Mesenchymal stem cell (in vitro differentiated cells and primary cell): ENCODE measurements around the gene MICAL2.
A peak's percentile ranks its signal among the peaks of the same experiment; 100 is the strongest.

Source experiments
- DNase-seq: peaks from one replicate; pipeline ENCODE4 v3.0.0-alpha.2; 2013
- H2AFZ ChIP-seq: one replicate; pipeline ENCODE4 v1.6.1; 2013; ENCODE audit warnings: low read depth, mild to moderate bottlenecking, control low read depth, inconsistent platforms, low read length, moderate library complexity
- H2AK5ac ChIP-seq: 2 replicates; pipeline ENCODE4 v1.6.1; 2013; ENCODE audit warnings: low read length, moderate library complexity, mild to moderate bottlenecking, inconsistent platforms; ENCODE audit not compliant: severe bottlenecking
- H2BK120ac ChIP-seq: one replicate; pipeline ENCODE4 v1.6.1; 2013; ENCODE audit warnings: low read depth, mild to moderate bottlenecking, inconsistent platforms, low read length, moderate library complexity
- H2BK12ac ChIP-seq, 2 experiments: one replicate each; pipeline ENCODE4 v1.6.1; 2013; ENCODE audit warnings: inconsistent platforms in 2 of 2, low read length in 2 of 2, mild to moderate bottlenecking in 2 of 2, moderate library complexity in 2 of 2, control low read depth in 1 of 2
- H2BK15ac ChIP-seq: one replicate; pipeline ENCODE4 v1.6.1; 2013; ENCODE audit warnings: mild to moderate bottlenecking, low read depth, inconsistent platforms; ENCODE audit not compliant: poor library complexity, severe bottlenecking
- H2BK5ac ChIP-seq: 2 replicates; pipeline ENCODE4 v1.6.1; 2013; ENCODE audit warnings: low read depth, mild to moderate bottlenecking, low read length, control low read depth, inconsistent platforms; ENCODE audit not compliant: poor library complexity, severe bottlenecking
- H3K14ac ChIP-seq, 2 experiments: one replicate each; pipeline ENCODE4 v1.6.1; 2013; ENCODE audit warnings: inconsistent platforms in 2 of 2, low read length in 2 of 2, control low read depth in 1 of 2, mild to moderate bottlenecking in 1 of 2, moderate library complexity in 1 of 2
- H3K18ac ChIP-seq, 2 experiments: one replicate each; pipeline ENCODE4 v1.6.1; 2013; ENCODE audit warnings: inconsistent platforms in 2 of 2, low read length in 2 of 2, control low read depth in 1 of 2, low read depth in 1 of 2, mild to moderate bottlenecking in 1 of 2
- H3K23ac ChIP-seq, 2 experiments: one replicate each; pipeline ENCODE4 v1.6.1; 2013; ENCODE audit warnings: inconsistent platforms in 2 of 2, low read length in 2 of 2, mild to moderate bottlenecking in 2 of 2, moderate library complexity in 2 of 2, control low read depth in 1 of 2
- H3K27ac ChIP-seq: 2 replicates; pipeline ENCODE4 v1.5.1; 2013; ENCODE audit warnings: mild to moderate bottlenecking, moderate library complexity, low read length, control low read depth, inconsistent platforms; ENCODE audit not compliant: poor library complexity, severe bottlenecking
- H3K27me3 ChIP-seq, 2 experiments: 2 replicates each; pipeline versions ENCODE4 v1.6.1 to v1.7.0; 2013; ENCODE audit warnings: low read length in 2 of 2, mild to moderate bottlenecking in 2 of 2, moderate library complexity in 2 of 2, control low read depth in 1 of 2, inconsistent platforms in 1 of 2; ENCODE audit not compliant: control insufficient read depth in 1 of 2, insufficient read depth in 1 of 2
- H3K36me3 ChIP-seq, 2 experiments: 2 replicates each; pipeline versions ENCODE4 v1.6.1 to v1.7.0; 2013; ENCODE audit warnings: low read length in 2 of 2, control low read depth in 1 of 2, inconsistent platforms in 1 of 2, low read depth in 1 of 2, mild to moderate bottlenecking in 1 of 2; ENCODE audit not compliant: insufficient read depth in 2 of 2, control insufficient read depth in 1 of 2
- H3K4ac ChIP-seq, 2 experiments: one replicate each; pipeline ENCODE4 v1.6.1; 2013; ENCODE audit warnings: inconsistent platforms in 2 of 2, low read length in 2 of 2, mild to moderate bottlenecking in 2 of 2, moderate library complexity in 2 of 2, control low read depth in 1 of 2, low read depth in 1 of 2
- H3K4me1 ChIP-seq: 2 replicates; pipeline ENCODE4 v1.6.1; 2013; ENCODE audit warnings: low read depth, low read length, control low read depth; ENCODE audit not compliant: control insufficient read depth, insufficient read depth
- H3K4me2 ChIP-seq: 2 replicates; pipeline ENCODE4 v1.6.1; 2013; ENCODE audit warnings: low read length, mild to moderate bottlenecking, inconsistent platforms; ENCODE audit not compliant: poor library complexity, severe bottlenecking
- H3K4me3 ChIP-seq, 2 experiments: 2 replicates each; pipeline versions ENCODE4 v1.5.1 to v1.7.0; 2013; ENCODE audit warnings: low read length in 2 of 2, mild to moderate bottlenecking in 2 of 2, control low read depth in 1 of 2, low read depth in 1 of 2; ENCODE audit not compliant: insufficient read depth in 1 of 2
- H3K79me1 ChIP-seq: replicated peaks from 2 replicates; pipeline ENCODE4 v1.6.1; 2013; ENCODE audit warnings: mild to moderate bottlenecking, control low read depth, low read length, inconsistent platforms; ENCODE audit not compliant: poor library complexity, severe bottlenecking
- H3K9ac ChIP-seq: 2 replicates; pipeline ENCODE4 v1.7.0; 2013; ENCODE audit warnings: mild to moderate bottlenecking, low read length, moderate library complexity
- H3K9me3 ChIP-seq: 2 replicates; pipeline ENCODE4 v1.7.0; 2013; ENCODE audit warnings: mild to moderate bottlenecking, low read length; ENCODE audit not compliant: control insufficient read depth
- H4K8ac ChIP-seq: one replicate; pipeline ENCODE4 v1.6.1; 2013; ENCODE audit warnings: inconsistent platforms, mild to moderate bottlenecking, low read length, moderate library complexity
- H4K91ac ChIP-seq: one replicate; pipeline ENCODE4 v1.6.1; 2013; ENCODE audit warnings: mild to moderate bottlenecking, low read length, inconsistent platforms
- WGBS: methylation state at CpG from one replicate; pipeline ENCODE4 v1.1.7; 2013; ENCODE audit warnings: mixed read lengths; 5-methylcytosine and 5-hydroxymethylcytosine counted together

Gene MICAL2

GRCh38 chr11:12235553-12235946 lies 125.2 kb downstream of the MICAL2 start:
- H3K9me3 ChIP-seq, result no peaks in the 10 kb centered on the region
- WGBS, result 95% methylated on average over 3 of the region's 3 CpGs

GRCh38 chr11:12235947-12236743 lies 125.8 kb downstream of the MICAL2 start:
- no peak overlapping the region for H4K91ac ChIP-seq
- H3K4me3 ChIP-seq, result no peak overlapping the region
- no peak overlapping the region for H3K4me2 ChIP-seq
- peaks cover 16% of the 10 kb centered on the region for H3K79me1 ChIP-seq
- peak overlapping the region; percentile 90 for H3K27ac ChIP-seq
- H3K9ac ChIP-seq, result peak overlapping the region; percentile 4
- no peak overlapping the region for H3K23ac ChIP-seq
- H3K14ac ChIP-seq, result no peak overlapping the region
- H2BK12ac ChIP-seq, result peak overlapping the region in 1 of 2 experiments; percentile 69
- no peak overlapping the region for H2BK120ac ChIP-seq
- H2BK15ac ChIP-seq, result peak overlapping the region; percentile 36
- H3K4me1 ChIP-seq, result peaks cover 14% of the 10 kb centered on the region
- peak; percentile 78 for DNase-seq
- H4K8ac ChIP-seq, result no peak overlapping the region
- no peak overlapping the region for H3K4ac ChIP-seq
- peak overlapping the region; percentile 82 for H2AK5ac ChIP-seq
- no peak overlapping the region for H2AFZ ChIP-seq
- 69% methylated on average over 10 of the region's 13 CpGs for WGBS
- H2BK5ac ChIP-seq, result peak overlapping the region; percentile 21
- no peaks in the 10 kb centered on the region for H3K27me3 ChIP-seq
- H3K36me3 ChIP-seq, result peaks cover 36 to 41% of the 10 kb centered on the region in 2 experiments
- no peaks in the 10 kb centered on the region for H3K9me3 ChIP-seq
- peak overlapping the region in 1 of 2 experiments; percentile 40 for H3K18ac ChIP-seq

More at GRCh38 chr11:12235553-12235946, 125.2 kb downstream of the MICAL2 start:
- no peak overlapping the region for H2BK12ac ChIP-seq
- H2AK5ac ChIP-seq, result peak overlapping the region; percentile 82
- no peak overlapping the region for H3K23ac ChIP-seq
- no peak overlapping the region for H3K4me3 ChIP-seq
- no peak overlapping the region for H3K18ac ChIP-seq
- peaks cover 14% of the 10 kb centered on the region for H3K4me1 ChIP-seq
- no peak overlapping the region for H3K4ac ChIP-seq
- H3K79me1 ChIP-seq, result peaks cover 13% of the 10 kb centered on the region
- peak overlapping the region; percentile 90 for H3K27ac ChIP-seq
- no peak overlapping the region for H3K4me2 ChIP-seq
- H2BK120ac ChIP-seq, result no peak overlapping the region
- no peak overlapping the region for H2AFZ ChIP-seq
- H4K91ac ChIP-seq, result no peak overlapping the region
- no peak overlapping the region for H3K9ac ChIP-seq
- H4K8ac ChIP-seq, result no peak overlapping the region
- peak overlapping the region; percentile 21 for H2BK5ac ChIP-seq
- H3K14ac ChIP-seq, result peak overlapping the region in 1 of 2 experiments; percentile 11
- H3K36me3 ChIP-seq, result peaks cover 34 to 41% of the 10 kb centered on the region in 2 experiments
- H2BK15ac ChIP-seq, result no peak overlapping the region
- DNase-seq, result peak; percentile 33
- H3K27me3 ChIP-seq, result no peaks in the 10 kb centered on the region

- Histone ChIP-seq H2BK120ac (no peak overlapping the region), H2BK5ac (peak overlapping the region; percentile 15), H3K36me3 (peaks cover 35 to 41% of the 10 kb centered on the region in 2 experiments), H3K79me1 (peaks cover 13% of the 10 kb centered on the region), H3K4me1 (peaks cover 14% of the 10 kb centered on the region), H3K23ac (no peak overlapping the region), H3K9ac (no peak overlapping the region), H2BK12ac (no peak overlapping the region), H4K91ac (no peak overlapping the region), H4K8ac (no peak overlapping the region), H3K4me3 (no peak overlapping the region), H3K4me2 (no peak overlapping the region), H2BK15ac (peak overlapping the region; percentile 28), H3K18ac (peak overlapping the region in 1 of 2 experiments; percentile 20), H2AK5ac (peak overlapping the region; percentile 99), H3K14ac (no peak overlapping the region), H3K9me3 (no peaks in the 10 kb centered on the region), H3K4ac (no peak overlapping the region), H3K27me3 (no peaks in the 10 kb centered on the region), H3K27ac (peak overlapping the region; percentile 90), H2AFZ (no peak overlapping the region)
- 60% methylated on average over 5 of the region's 5 CpGs for WGBS
- no peak for DNase-seq
Measured at GRCh38 chr11:12236744-12237101, 126.3 kb downstream of the MICAL2 start.

GRCh38 chr11:12237381-12237784 lies 127.0 kb downstream of the MICAL2 start:
- Histone ChIP-seq H3K79me1 (peaks cover 17% of the 10 kb centered on the region), H3K27ac (peak overlapping the region; percentile 9), H4K91ac (no peak overlapping the region), H3K4ac (no peak overlapping the region), H3K18ac (no peak overlapping the region), H3K27me3 (no peaks in the 10 kb centered on the region), H4K8ac (no peak overlapping the region), H3K36me3 (peaks cover 40 to 41% of the 10 kb centered on the region in 2 experiments), H3K9me3 (no peaks in the 10 kb centered on the region), H3K4me2 (no peak overlapping the region), H2BK15ac (no peak overlapping the region), H2AK5ac (peak overlapping the region; percentile 99), H3K23ac (no peak overlapping the region), H3K9ac (peak overlapping the region; percentile 23), H2BK12ac (no peak overlapping the region), H3K4me1 (peaks cover 14% of the 10 kb centered on the region), H2AFZ (no peak overlapping the region), H2BK120ac (no peak overlapping the region), H2BK5ac (no peak overlapping the region), H3K4me3 (no peak overlapping the region), H3K14ac (no peak overlapping the region)
- peak; percentile 12 for DNase-seq
- 89% methylated on average over 3 of the region's 3 CpGs for WGBS
